ENCODE results near the gene NDUFS7. TPM values are rescaled to one million over a fixed set of nuclear protein-coding genes. Genes with fewer than 3 reads are reported as not detected.

NDUFS7 gene
- total RNA-seq, 1 experiment from 2014 or later: 60.3 TPM

DNA sequence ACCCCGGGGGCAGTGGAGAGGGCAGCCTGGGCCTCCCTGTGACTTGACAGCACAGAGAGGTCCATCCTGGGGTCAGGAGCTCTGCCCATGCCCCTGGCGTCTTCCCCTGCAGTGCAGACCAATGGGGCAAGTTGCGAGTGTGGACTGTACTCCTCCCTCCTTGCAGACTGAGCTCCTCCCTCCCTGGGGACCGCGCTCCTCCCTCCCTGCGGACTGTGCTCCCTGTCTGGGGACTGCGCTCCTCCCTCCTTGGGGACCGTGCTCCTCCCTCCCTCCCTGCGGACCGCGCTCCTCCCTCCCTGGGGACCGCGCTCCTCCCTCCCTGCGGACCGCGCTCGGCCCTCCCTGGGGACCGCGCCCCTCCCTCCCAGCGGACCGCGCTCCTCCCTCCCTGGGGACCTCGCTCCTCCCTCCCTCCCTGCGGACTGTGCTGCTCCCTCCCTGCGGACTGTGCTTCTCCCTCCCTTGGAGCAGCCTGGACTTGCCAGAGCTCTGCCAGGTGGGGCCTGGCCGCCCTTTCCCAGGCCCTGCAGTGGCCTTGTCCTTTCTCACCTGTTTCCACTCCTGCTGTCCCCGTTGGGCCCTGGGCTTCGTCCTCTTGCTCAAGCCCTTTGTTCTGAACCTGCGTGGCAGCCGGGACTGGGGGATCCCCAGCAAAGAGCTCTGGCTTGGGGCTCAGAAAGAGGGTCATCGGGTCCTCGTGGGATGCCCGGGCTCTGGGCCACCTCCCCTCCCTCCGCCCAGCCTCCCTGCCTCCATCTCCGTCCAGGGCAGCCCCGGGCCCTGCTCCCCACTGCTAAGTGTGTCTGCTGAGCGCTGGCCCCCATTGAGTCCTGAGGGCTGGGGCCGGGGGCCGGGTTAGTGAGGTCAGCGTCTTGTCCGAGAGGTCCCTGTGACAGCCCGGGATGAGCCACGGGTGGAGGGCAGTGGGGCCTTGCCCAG, 10.8 kb downstream of the NDUFS7 start:
- Mint-ChIP-seq H3K27me3 (ENCODE audit: unreplicated experiment) (no peaks in the 10 kb centered on the region), H3K27ac (ENCODE audit: unreplicated experiment) (no peak overlapping the region), H3K4me1 (ENCODE audit: low read depth, unreplicated experiment) (no peaks in the 10 kb centered on the region), H3K36me3 (ENCODE audit: insufficient read depth, unreplicated experiment) (peaks cover 32% of the 10 kb centered on the region), H3K9me3 (ENCODE audit: low read depth, unreplicated experiment) (no peaks in the 10 kb centered on the region), H3K4me3 (ENCODE audit: low read depth, unreplicated experiment) (no peak overlapping the region)
- no peak for DNase-seq
- BruUV-seq (replicated peaks): no TSS peak
- TF ChIP-seq, protein P1, sequence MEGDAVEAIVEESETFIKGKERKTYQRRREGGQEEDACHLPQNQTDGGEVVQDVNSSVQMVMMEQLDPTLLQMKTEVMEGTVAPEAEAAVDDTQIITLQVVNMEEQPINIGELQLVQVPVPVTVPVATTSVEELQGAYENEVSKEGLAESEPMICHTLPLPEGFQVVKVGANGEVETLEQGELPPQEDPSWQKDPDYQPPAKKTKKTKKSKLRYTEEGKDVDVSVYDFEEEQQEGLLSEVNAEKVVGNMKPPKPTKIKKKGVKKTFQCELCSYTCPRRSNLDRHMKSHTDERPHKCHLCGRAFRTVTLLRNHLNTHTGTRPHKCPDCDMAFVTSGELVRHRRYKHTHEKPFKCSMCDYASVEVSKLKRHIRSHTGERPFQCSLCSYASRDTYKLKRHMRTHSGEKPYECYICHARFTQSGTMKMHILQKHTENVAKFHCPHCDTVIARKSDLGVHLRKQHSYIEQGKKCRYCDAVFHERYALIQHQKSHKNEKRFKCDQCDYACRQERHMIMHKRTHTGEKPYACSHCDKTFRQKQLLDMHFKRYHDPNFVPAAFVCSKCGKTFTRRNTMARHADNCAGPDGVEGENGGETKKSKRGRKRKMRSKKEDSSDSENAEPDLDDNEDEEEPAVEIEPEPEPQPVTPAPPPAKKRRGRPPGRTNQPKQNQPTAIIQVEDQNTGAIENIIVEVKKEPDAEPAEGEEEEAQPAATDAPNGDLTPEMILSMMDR (IDR thresholded peaks at IDR 0.05; ENCODE audit: unreplicated experiment): no peak
- CTCF ChIA-PET: no interaction called here
- intact Hi-C loops (cut with micrococcal nuclease; ENCODE audit: unreplicated experiment): no loop called here

DNA sequence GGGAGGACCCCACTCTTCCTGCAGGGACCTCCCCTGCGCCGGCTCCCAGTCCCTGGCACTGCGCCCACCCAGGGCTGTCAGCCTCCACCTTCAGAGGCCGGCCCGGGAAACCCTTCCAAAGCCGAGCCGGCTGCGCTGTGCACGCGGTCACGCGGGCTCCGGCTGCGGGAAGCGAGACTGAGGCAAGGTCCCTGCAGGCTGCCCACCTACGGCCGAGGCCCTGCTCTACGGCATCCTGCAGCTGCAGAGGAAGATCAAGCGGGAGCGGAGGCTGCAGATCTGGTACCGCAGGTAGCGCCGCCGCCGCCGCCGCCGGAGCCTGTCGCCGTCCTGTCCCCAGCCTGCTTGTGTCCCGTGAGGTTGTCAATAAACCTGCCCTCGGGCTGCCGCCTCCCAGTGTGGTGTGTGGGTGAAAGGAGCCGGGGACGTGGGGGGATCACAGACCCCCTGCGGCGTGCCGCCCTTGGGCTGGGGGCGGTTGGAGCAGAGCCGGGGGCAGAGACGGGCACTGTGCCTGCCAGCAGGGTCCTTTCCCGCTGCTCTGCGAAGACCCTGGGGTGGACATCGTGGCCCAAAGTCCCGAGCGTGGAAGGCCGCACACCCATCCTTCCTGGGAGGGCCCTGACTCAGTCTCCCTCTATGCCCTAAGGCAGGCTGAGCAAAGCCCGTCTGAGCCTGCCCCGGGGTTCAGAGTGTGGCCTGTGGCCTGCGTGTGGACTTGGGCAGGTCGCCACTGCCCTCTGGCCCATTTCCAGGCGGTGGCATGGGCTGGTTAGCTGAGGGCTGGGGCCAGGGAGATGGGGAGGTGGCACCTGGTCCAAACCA, 11.7 kb downstream of the NDUFS7 start:
- TF ChIP-seq, protein P1 (IDR thresholded peaks at IDR 0.05; ENCODE audit: unreplicated experiment): no peak
- no peak overlapping the region for H3K27ac Mint-ChIP-seq (ENCODE audit: unreplicated experiment)
- intact Hi-C loops (cut with micrococcal nuclease; ENCODE audit: unreplicated experiment): no loop called here
- CTCF ChIA-PET: no interaction called here
- H3K36me3 Mint-ChIP-seq (ENCODE audit: insufficient read depth, unreplicated experiment): peaks cover 32% of the 10 kb centered on the region
- BruUV-seq (replicated peaks): no TSS peak
- DNase-seq: no peak
- no peaks in the 10 kb centered on the region for H3K4me1 Mint-ChIP-seq (ENCODE audit: low read depth, unreplicated experiment)
- no peaks in the 10 kb centered on the region for H3K9me3 Mint-ChIP-seq (ENCODE audit: low read depth, unreplicated experiment)
- H3K27me3 Mint-ChIP-seq (ENCODE audit: unreplicated experiment): no peaks in the 10 kb centered on the region
- H3K4me3 Mint-ChIP-seq (ENCODE audit: low read depth, unreplicated experiment): no peak overlapping the region

DNA sequence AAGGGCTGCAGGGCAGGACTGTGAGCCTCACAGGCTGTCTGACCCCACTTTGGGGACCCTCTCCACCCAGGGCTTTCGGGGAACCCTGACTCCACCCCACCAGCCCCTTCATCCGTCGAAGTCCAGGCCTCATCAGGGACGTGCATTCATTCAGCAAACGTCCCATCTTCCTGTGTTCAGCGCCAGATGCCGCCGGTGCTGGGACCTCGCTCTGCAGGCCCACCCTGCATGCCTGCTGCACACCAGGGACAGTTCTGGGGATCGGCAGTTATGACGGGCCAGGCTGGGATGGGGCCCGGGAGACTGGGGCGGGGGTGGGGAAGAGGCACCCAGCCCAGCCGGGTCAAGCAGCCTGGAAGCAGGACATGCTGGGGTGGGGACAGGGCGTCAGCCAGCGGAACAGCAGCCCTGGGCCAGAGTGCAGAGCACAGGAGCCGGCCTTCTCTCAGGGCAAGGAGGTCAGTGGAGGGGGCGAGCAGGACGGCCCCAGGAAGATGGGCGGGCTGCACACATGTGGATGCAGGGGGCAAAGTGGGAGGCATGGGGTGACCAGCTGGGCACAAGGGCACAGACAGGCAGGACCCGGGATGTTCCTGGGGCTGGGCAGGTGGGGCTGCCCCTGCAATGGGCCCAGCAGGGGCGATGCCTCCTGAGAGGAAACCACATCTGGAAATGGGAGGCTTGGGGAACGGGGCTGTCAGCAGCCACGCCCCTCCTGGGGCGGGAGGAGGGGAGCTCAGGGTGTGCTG, 12.5 kb downstream of the NDUFS7 start:
- Mint-ChIP-seq H3K27ac (ENCODE audit: unreplicated experiment) (no peak overlapping the region), H3K27me3 (ENCODE audit: unreplicated experiment) (no peaks in the 10 kb centered on the region), H3K9me3 (ENCODE audit: low read depth, unreplicated experiment) (no peaks in the 10 kb centered on the region), H3K4me1 (ENCODE audit: low read depth, unreplicated experiment) (no peaks in the 10 kb centered on the region), H3K36me3 (ENCODE audit: insufficient read depth, unreplicated experiment) (peaks cover 27% of the 10 kb centered on the region), H3K4me3 (ENCODE audit: low read depth, unreplicated experiment) (no peak overlapping the region)
- no TSS peak for BruUV-seq (replicated peaks)
- CTCF ChIA-PET: no interaction called here
- TF ChIP-seq, protein P1 (IDR thresholded peaks at IDR 0.05; ENCODE audit: unreplicated experiment): no peak
- no peak for DNase-seq
- intact Hi-C loops (cut with micrococcal nuclease; ENCODE audit: unreplicated experiment): no loop called here

Measured in Calu3 (cell line).